GM10266 (cell line): Measurements from ENCODE around the gene LRRC51.

Experiments
- DNase-seq: peaks from one replicate; pipeline ENCODE4 v3.0.0; 2012; ENCODE audit errors: extremely low spot score
- CTCF ChIP-seq: IDR thresholded peaks from 2 replicates; pipeline ENCODE4 v1.5.1; 2012; ENCODE audit warnings: mild to moderate bottlenecking, low read depth; ENCODE audit not compliant: control insufficient read depth, insufficient read depth; ENCODE audit errors: missing control alignments

LRRC51 gene

GRCh38 chr11:72061739-72062396 is 18.8 kb upstream of the LRRC51 start:
- no peak for DNase-seq
- no peak for TF ChIP-seq CTCF

GRCh38 chr11:72066855-72067254 is 13.8 kb upstream of the LRRC51 start:
- TF ChIP-seq CTCF: no peak
- DNase-seq: no peak

GRCh38 chr11:72067266-72067665 is 13.4 kb upstream of the LRRC51 start:
- DNase-seq: no peak
- TF ChIP-seq CTCF: no peak

- TF ChIP-seq CTCF: no peak
- no peak for DNase-seq
Observed at GRCh38 chr11:72067676-72068075, 13.0 kb upstream of the LRRC51 start.

- no peak for TF ChIP-seq CTCF
- no peak for DNase-seq
Observed at GRCh38 chr11:72069200-72069599, 11.4 kb upstream of the LRRC51 start.

- no peak for DNase-seq
- no peak for TF ChIP-seq CTCF
Observed at GRCh38 chr11:72069787-72070251, 10.8 kb upstream of the LRRC51 start.

GRCh38 chr11:72070491-72070890 is 10.2 kb upstream of the LRRC51 start:
- no peak for DNase-seq

More at GRCh38 chr11:72070491-72070890, 10.2 kb upstream of the LRRC51 start:
- TF ChIP-seq CTCF: no peak
